Kidney capillary endothelial cell (primary cell): ENCODE results near the gene SIX2.

Experiments used
- DNase-seq: peaks from one replicate; pipeline ENCODE4 v3.0.0-alpha.2; 2018; ENCODE audit warnings: low spot score

Gene SIX2

GRCh38 chr2:45018023-45018422, 8.8 kb upstream of the SIX2 start:
- no peak for DNase-seq

- no peak for DNase-seq
Observed at GRCh38 chr2:45014831-45015230, 5.6 kb upstream of the SIX2 start.

GRCh38 chr2:45014016-45014702, 4.9 kb upstream of the SIX2 start:
- DNase-seq, result no peak

- no peak for DNase-seq
Observed at GRCh38 chr2:45013229-45014015, 4.2 kb upstream of the SIX2 start.

GRCh38 chr2:45012733-45013132, 3.5 kb upstream of the SIX2 start:
- no peak for DNase-seq

- no peak for DNase-seq
Observed at GRCh38 chr2:45011621-45012602, 2.7 kb upstream of the SIX2 start.

GRCh38 chr2:45011121-45011520, 1.9 kb upstream of the SIX2 start:
- DNase-seq, result no peak

- no peak for DNase-seq
Observed at GRCh38 chr2:45010702-45011012, 1.4 kb upstream of the SIX2 start.

GRCh38 chr2:45009928-45010701, 863 bp upstream of the SIX2 start:
- no peak for DNase-seq

- no peak for DNase-seq
Observed at GRCh38 chr2:45008296-45009129, 739 bp downstream of the SIX2 start.

- DNase-seq, result no peak
Observed at GRCh38 chr2:45007961-45008295, 1.3 kb downstream of the SIX2 start.

- no peak for DNase-seq
Observed at GRCh38 chr2:45006942-45007287, 2.3 kb downstream of the SIX2 start.

GRCh38 chr2:45006041-45006941, 3.0 kb downstream of the SIX2 start:
- no peak for DNase-seq

- DNase-seq, result no peak
Observed at GRCh38 chr2:45005261-45006002, 3.8 kb downstream of the SIX2 start.

GRCh38 chr2:45004562-45005191, 4.6 kb downstream of the SIX2 start:
- no peak for DNase-seq

- no peak for DNase-seq
Observed at GRCh38 chr2:45003579-45004551, 5.4 kb downstream of the SIX2 start.

GRCh38 chr2:45002686-45003085, 6.6 kb downstream of the SIX2 start:
- no peak for DNase-seq
